Muscle layer of duodenum (tissue), 2 donors: ENCODE results near the gene TAC4.

Experiments
- H3K27ac ChIP-seq: one replicate; pipeline ENCODE4 v1.7.0; 2013; ENCODE audit warnings: mild to moderate bottlenecking, low read length
- H3K27me3 ChIP-seq: one replicate; pipeline ENCODE4 v1.7.0; 2013; ENCODE audit warnings: low read depth, mild to moderate bottlenecking, control low read depth, low read length
- H3K36me3 ChIP-seq, 2 donors: one replicate each; pipeline ENCODE4 v1.7.0; 2013; ENCODE audit warnings: low read length in 2 of 2, control low read depth in 1 of 2, mild to moderate bottlenecking in 1 of 2; ENCODE audit not compliant: insufficient read depth in 2 of 2, control insufficient read depth in 1 of 2
- H3K4me1 ChIP-seq, 2 donors: one replicate each; pipeline ENCODE4 v1.7.0; 2013; ENCODE audit warnings: low read length in 2 of 2, mild to moderate bottlenecking in 2 of 2, control low read depth in 1 of 2, moderate library complexity in 1 of 2; ENCODE audit not compliant: insufficient read depth in 2 of 2, control insufficient read depth in 1 of 2
- H3K4me3 ChIP-seq, 2 donors: one replicate each; pipeline ENCODE4 v1.7.0; 2013; ENCODE audit warnings: low read length in 2 of 2, low read depth in 1 of 2, mild to moderate bottlenecking in 1 of 2
- H3K9me3 ChIP-seq, 2 donors: one replicate each; pipeline ENCODE4 v1.7.0; 2013; ENCODE audit warnings: low read length in 2 of 2, control low read depth in 1 of 2, mild to moderate bottlenecking in 1 of 2; ENCODE audit not compliant: control insufficient read depth in 1 of 2
- donor health status: healthy.

The TAC4 gene

DNA sequence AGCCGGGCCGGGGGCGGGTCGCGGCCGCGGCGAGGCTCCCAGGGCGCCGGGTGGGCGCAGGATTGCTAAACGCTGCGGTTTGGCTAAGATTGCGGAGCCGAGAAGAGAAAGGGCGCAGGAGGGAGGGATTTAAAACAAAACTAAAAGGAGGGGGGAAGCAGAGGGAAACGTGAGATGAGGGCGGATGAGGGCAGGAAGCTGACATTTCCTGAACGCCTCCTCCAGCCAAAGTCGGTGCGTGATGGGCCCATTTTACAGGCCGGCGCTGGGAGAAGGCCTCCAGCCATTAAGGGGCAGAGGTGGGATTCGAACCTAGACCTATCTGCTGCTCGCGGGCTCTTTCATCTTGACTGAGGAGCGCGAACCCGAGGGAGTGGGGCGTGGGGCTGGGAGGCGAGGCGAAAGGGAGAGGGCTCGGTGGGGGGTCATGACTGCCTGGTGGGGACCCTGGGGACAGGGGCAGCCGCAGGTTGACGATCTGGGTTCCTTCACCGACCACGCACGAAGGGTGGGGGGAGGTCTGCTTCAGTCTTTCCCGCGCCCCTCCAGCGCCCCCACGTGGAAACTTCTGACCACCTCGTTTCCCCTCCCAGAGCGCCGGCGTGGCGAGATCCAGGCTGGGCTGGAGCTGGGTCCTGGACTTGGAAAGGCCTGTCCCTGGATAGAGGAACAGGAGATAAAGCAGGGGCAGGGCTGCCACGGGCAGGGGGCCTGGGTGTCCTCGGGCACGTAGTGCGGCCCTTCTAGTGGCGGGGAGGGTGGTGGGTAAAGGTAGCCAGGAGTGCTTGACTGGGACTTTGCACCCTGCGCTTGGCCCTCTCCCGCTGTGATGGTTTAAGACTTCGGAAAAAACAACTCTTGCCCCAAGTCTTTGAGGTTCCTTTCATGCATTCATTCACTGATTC is 3.8 kb upstream of the TAC4 start:
- Histone ChIP-seq H3K36me3 (no peaks in the 10 kb centered on the region), H3K4me1 (peaks cover 0 to 18% of the 10 kb centered on the region in 2 donors), H3K27me3 (no peaks in the 10 kb centered on the region), H3K4me3 (peak overlapping the region; percentile 60 to 76), H3K27ac (no peak overlapping the region), H3K9me3 (no peaks in the 10 kb centered on the region)

DNA sequence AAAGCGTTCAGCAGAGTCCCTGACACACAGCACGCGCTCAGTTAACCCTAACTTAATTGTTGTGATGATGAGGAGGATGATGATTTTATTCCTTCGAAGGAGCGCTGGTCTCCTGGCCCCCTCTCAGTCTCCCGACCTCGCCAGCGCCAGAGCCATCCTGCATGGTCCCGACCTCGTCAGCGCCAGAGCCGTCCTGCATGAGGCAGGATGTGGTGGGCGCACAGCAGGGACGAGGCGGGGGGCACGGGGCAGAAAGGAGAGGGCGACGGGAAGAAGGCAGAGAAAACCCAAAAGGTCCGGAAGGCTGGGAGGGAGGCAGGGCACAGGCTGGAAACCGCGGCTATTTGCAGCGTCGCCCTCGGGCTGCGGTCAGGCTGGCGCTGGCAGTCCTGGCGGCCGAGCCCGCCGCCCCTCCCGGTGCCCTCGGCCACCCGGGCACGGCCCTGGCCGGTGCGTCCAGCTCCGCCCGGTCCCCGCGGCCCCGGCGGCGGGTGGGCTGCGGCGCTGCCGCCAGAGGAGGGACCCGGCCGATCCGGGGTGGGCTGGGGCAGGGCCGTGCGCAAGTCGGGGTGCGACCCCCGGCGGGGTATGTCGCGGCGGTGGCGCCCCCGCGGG is 3.0 kb upstream of the TAC4 start:
- no peaks in the 10 kb centered on the region for H3K27me3 ChIP-seq
- peak overlapping the region; percentile 37 to 42 for H3K4me3 ChIP-seq
- H3K9me3 ChIP-seq, result no peaks in the 10 kb centered on the region
- no peak overlapping the region for H3K27ac ChIP-seq
- peaks cover under 1 to 24% of the 10 kb centered on the region in 2 donors for H3K4me1 ChIP-seq
- H3K36me3 ChIP-seq, result no peaks in the 10 kb centered on the region

DNA sequence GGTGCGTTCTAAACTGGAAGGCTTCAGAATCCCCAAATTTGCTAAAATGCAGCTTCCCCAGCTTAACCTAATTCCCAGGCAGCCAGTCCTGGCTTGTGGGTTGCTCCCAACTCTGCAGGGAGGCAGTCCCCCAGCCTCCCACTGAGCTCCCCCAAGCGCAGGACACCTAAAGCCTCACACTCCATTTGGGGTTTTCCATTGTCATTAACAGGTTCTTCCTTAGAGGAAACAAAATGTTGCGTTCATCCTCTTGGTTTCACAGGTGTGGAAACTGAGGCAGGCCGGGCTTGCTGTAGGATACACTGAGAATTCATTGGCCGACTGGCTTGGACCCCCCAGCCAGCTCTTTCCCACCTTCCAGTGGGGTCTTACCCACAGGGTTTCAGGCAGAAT is 2.3 kb upstream of the TAC4 start:
- no peak overlapping the region for H3K27ac ChIP-seq
- no peak overlapping the region for H3K4me3 ChIP-seq
- H3K9me3 ChIP-seq, result no peaks in the 10 kb centered on the region
- peaks cover 6 to 31% of the 10 kb centered on the region in 2 donors for H3K4me1 ChIP-seq
- H3K36me3 ChIP-seq, result no peaks in the 10 kb centered on the region
- no peaks in the 10 kb centered on the region for H3K27me3 ChIP-seq

DNA sequence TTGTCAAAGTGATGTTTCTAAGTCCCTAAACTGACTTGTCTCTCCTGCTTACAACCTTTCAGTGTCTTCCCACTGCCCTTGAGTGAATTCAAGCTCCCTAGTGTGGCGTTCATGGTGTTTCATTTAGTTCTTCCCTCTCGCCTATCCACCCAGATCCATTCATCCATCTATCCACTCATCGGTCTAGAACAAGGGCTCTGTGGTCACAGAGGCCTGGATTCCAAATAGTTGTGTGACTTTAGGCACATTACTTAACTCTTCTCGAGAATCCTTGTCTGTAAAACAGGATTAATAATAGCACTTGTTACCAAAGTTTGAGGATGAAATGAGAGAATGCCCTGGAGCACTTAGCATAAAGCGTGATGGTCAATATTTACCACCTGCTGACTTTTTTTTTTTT is 870 bp upstream of the TAC4 start:
- Histone ChIP-seq H3K4me1 (peaks cover 11 to 42% of the 10 kb centered on the region in 2 donors), H3K9me3 (no peaks in the 10 kb centered on the region), H3K36me3 (no peaks in the 10 kb centered on the region), H3K4me3 (no peak overlapping the region), H3K27ac (no peak overlapping the region), H3K27me3 (no peaks in the 10 kb centered on the region)

DNA sequence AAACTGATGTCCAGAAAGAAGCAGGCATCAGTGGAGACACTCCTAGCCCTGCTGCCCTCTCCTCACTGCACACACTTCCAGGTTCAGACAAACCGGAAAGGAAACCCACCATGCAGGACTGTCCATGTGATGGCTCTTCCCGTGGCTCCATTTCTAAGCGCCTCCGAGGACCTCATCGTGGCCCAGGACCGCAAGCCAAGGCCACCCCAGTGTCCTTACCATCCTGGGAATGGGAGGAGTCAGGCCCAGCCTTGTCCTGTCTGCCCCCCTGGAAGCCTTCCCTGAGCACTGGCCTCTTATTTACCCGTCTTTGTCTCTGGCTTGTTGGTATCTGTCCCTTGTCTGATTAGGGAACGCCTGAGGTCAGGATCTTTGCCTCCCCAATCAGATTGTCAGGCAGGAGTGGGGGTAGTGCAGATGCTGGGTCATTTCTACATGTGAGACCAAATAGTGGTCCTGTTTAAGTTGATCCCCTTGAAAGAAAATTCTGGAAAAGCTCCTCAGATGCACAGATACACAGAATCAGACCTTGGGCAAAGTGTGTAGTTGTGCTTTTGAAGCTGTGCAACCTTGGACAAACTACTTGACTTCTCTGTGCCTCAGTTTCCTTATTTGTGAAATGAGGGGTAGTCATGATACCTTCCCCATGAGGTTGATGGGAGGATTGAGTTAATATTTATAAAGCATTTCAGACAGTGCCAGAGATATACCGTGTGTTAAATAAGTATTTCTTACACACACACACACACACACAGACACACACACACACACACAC is 744 bp downstream of the TAC4 start:
- H3K27ac ChIP-seq, result no peak overlapping the region
- H3K4me3 ChIP-seq, result no peak overlapping the region
- H3K4me1 ChIP-seq, result peaks cover 11 to 40% of the 10 kb centered on the region in 2 donors
- no peaks in the 10 kb centered on the region for H3K27me3 ChIP-seq
- H3K36me3 ChIP-seq, result no peaks in the 10 kb centered on the region
- H3K9me3 ChIP-seq, result no peaks in the 10 kb centered on the region

DNA sequence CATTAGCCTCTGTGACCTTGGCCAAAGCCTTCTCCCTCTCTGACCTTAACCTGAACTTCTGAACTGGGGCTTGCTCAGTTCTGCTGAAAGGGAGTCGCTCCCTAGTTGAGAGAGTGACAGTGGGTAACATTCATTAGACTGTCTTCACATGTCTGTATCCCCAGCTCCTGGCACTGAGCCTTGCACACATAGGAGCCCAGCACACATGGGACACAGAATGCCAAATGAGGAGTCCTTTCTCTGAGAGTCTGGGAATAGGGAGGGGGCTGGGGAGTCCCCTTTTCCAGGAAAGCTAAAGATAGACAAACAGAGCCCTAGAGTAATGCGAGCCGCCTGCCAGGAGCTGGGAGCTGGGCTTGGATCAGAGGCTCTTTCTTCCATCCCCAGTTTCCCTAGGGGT is 2.5 kb downstream of the TAC4 start:
- no peaks in the 10 kb centered on the region for H3K36me3 ChIP-seq
- peak overlapping the region; percentile 66 for H3K27ac ChIP-seq
- H3K9me3 ChIP-seq, result no peaks in the 10 kb centered on the region
- H3K27me3 ChIP-seq, result no peaks in the 10 kb centered on the region
- peak overlapping the region in 1 of 2 donors; percentile 11 for H3K4me3 ChIP-seq
- H3K4me1 ChIP-seq, result peaks cover 11 to 36% of the 10 kb centered on the region in 2 donors

DNA sequence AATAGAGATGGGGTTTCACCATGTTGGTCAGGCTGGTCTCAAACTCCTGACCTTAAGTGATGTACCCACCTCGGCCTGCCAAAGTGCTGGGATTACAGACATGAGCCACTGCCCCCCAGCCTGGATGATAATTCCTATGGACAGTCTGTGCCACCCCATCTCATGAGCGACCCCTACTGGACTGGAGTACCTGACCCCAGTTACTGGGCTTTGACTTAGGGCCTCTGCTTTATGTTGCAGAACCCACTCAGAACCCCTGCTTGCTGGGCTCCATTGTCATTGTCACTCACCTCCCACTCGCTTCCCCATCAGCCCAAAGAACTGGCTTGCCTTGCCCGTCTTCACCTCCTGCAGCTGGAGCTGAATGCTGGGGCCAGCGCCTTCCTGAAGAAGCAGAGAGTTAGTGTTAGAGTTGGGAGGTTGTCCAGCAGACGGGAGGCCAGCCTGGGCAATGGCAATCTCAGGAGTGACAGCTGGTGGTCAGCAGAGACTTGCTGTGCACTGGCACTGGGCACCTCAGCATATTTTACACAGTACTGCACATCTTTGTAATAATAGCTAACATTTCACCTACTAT is 4.0 kb downstream of the TAC4 start:
- H3K4me3 ChIP-seq, result no peak overlapping the region
- H3K9me3 ChIP-seq, result no peaks in the 10 kb centered on the region
- peaks cover 11 to 36% of the 10 kb centered on the region in 2 donors for H3K4me1 ChIP-seq
- H3K27me3 ChIP-seq, result no peaks in the 10 kb centered on the region
- H3K36me3 ChIP-seq, result no peaks in the 10 kb centered on the region
- H3K27ac ChIP-seq, result no peak overlapping the region

DNA sequence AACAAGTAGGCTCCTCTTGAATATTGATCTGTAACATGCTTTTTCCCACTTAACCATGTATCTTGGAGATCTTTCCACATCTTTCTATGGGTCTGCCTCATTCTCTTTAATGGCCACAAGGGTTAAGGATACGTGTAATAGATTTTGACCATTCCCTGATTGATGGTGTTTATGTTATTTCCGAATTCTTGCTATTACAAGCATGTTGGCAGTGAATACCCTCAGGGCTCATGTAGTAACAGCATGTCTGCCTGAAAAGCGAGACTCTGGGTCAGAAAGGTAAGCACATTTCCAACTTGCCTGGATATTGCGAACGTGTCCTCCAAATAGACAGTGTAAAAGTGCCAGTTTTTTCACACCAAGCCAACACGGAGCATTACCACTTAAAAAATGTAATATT is 5.0 kb downstream of the TAC4 start:
- no peaks in the 10 kb centered on the region for H3K9me3 ChIP-seq
- H3K4me1 ChIP-seq, result peaks cover 11 to 34% of the 10 kb centered on the region in 2 donors
- H3K27ac ChIP-seq, result no peak overlapping the region
- no peaks in the 10 kb centered on the region for H3K36me3 ChIP-seq
- no peak overlapping the region for H3K4me3 ChIP-seq
- no peaks in the 10 kb centered on the region for H3K27me3 ChIP-seq

DNA sequence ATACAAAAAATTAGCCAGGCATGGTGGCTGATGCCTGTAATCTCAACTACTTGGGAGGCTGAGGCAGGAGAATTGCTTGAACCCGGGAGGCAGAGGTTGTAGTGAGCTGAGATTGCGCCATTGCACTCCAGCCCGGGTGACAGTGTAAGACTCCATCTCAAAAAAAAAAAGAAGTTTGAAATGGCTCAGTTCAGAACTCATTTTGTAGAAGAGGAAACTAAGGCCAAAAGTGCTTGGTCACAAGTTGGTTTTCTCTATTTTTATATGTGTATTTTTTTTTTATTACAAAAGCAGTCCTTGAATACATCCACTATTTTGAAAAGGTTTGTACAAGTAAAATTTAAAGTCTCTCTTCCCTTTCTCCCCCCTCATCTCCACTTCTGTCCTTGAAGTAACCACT is 5.5 kb downstream of the TAC4 start:
- Histone ChIP-seq H3K36me3 (no peaks in the 10 kb centered on the region), H3K4me1 (peaks cover 11 to 31% of the 10 kb centered on the region in 2 donors), H3K27ac (no peak overlapping the region), H3K9me3 (no peaks in the 10 kb centered on the region), H3K4me3 (no peak overlapping the region), H3K27me3 (no peaks in the 10 kb centered on the region)

DNA sequence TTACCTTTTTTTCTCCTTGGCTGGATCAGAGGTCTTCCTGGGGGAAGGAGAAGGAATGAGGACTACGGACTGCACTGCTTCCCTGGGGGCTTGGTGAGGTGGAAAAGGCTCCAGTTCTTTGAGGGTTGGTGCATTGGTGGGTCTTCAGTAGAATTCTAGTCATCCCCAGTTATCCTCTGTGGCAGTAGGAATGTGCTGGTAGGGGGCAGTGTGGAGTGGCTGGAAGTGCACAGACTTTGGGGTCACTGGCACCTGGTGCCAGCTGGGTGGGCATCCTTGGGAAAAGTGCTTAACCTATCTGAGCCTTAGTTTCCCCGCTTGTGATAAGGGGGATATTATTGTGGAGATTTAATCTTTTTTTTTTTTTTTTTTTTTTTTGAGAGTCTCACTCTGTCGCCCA is 6.3 kb downstream of the TAC4 start:
- H3K9me3 ChIP-seq, result no peaks in the 10 kb centered on the region
- no peak overlapping the region for H3K4me3 ChIP-seq
- H3K27ac ChIP-seq, result no peak overlapping the region
- no peaks in the 10 kb centered on the region for H3K27me3 ChIP-seq
- H3K4me1 ChIP-seq, result peaks cover 11 to 23% of the 10 kb centered on the region in 2 donors
- no peaks in the 10 kb centered on the region for H3K36me3 ChIP-seq

DNA sequence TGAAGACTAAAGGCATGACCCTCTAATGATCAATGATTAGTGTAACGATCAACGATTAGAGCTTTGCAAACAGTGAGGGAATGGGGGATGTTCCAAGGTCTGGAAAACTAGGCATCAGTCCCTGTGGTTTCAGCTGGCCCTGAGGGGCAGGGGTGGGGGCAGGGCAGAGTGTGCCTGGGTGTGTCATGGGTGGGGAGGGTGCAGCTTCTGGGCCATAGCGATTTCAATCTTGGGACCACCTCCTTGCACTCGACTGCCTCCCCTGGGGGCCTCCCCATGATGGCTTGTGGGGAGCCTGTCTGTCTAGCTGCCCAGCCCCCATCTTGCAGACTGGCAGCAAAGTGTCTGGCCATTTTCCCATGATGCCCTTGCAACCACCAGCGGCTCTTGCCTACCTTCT is 8.4 kb downstream of the TAC4 start:
- H3K27me3 ChIP-seq, result no peaks in the 10 kb centered on the region
- no peak overlapping the region for H3K27ac ChIP-seq
- H3K9me3 ChIP-seq, result no peaks in the 10 kb centered on the region
- H3K36me3 ChIP-seq, result peaks cover under 1 to 2% of the 10 kb centered on the region in 2 donors
- no peak overlapping the region for H3K4me3 ChIP-seq
- peaks cover 0 to 5% of the 10 kb centered on the region in 2 donors for H3K4me1 ChIP-seq
